ENCODE measurements around the gene MAN2B1.
"Not testable (repeated sequence)": the region's sequence is repeated elsewhere in the genome, so short reads cannot be mapped to it uniquely, and the experiment has no call there.

Gene MAN2B1

DNA sequence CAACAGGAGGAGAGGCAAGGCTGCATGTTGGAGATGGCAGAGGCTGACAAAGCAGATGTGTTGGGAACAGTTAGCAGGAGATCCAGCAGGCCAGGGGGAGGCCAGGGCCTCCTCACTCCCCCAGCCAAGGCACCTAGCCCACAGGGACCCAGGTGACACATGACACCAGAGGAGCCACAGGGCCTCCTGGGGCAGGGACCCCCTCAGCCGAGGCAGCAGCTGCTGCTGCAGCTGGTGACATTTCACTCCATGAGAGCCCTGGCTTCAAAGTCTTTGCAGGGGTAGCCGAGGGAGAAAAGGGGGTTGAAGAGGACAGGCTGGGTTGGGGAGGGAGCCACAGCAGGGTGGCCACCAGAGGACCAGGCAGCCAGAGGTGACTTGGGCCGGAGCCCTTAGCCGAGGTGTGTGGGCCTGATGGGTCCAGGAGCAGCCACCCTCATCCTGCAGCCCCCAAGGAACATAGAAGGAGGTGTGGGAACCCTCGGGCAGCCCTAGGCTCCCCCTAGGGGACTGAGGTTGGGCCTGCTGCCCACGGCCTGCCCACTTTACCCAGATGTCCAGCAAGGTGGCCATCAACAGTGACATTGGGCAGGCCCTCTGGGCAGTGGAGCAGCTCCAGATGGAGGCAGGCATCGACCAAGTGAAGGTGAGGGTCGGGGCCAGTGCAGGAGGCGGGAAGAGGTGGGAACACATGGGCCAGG is 21.1 kb upstream of the MAN2B1 start, which contains the start of gene GNG14:
GNG14 (plus strand) TSS at position 503 of the 701 bp plus-strand sequence; CDS start at position 554, 51 bp downstream.
- no peak for DNase-seq

DNA sequence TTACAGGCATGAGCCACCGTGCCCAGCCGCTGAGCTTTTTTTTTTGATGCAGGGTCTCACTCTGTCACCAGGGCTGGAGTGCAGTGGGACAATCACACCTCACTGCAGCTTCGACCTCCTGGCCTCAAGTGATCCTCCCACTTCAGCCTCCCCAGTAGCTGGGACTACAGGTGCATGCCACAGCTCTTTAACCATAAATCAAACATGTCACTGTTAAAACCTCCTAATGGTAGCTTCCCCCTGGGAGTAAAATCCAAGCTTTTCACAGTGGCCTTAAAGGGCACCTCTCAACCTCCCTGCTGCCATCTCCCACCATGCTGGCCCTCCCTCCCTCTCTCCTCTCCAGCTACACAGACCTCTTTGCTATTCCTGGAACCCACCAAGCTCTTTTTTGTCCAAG is 19.3 kb upstream of the MAN2B1 start:
- no peak for DNase-seq

DNA sequence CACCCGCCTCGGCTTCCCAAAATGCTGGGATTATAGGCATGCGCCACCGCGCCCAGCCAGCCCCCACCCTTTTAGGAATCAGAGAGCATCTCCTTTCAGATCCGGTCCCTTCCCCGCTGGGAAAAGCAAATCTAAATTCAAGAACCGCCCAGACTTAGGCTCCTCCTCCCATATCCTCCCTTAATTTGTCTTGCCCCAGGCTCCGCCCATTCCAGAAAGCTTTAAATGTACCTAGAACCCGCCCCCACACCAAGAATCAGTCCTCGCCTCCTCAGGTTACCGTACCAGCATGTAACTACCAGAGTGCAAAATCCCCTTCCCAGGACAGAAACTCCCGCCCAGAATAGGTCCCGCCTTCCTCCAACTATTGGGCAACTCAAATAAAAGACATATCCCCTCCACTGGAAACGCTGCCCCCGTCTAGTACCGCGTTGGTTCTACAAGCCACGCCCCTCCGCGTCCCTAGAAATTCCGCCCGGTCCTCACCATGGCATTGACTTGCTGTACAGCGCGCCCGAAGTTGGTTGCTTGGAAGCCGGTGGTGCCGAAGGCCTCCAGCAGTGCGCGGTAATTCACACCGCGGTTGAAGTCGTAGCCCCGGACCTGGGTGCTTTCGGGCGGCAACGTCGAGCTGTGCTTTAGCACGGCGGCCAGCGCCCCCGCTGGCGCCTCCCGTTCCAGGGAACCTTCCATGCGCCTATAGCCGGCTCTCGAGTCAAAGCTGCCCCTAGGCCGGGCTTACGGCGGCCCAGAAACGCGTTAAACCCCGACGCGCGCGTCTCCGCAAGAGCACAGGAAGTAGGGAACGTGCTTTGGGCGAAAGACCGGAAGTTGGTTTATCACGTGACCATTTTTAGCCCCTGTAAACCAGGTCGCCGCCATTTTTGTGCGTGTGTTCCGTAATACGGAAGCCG is 14.8 kb upstream of the MAN2B1 start, which contains the start of gene DHPS:
DHPS (minus strand) TSS at position 807 of the 914 bp plus-strand sequence; CDS start at position 693, 114 bp downstream.
- DNase-seq, result peak; percentile 92

DNA sequence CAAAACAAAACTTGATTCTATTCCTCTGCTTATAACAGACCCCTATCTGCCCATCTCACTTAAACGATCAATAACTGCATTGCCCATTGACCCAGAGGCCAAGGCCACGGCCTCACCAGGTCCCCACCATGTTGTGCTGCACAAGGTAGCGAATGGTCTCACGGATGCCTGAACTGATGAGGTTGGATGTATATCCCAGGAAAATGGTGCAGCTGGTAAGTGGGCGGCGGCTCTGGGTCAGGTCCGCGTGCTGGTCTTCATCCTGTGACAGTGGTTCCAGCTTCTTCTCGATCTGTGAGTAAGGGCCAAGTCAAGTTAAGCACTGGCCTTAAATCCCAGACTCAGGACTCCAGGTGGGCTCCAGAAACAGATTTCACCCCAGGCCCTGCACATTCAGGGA is 13.5 kb upstream of the MAN2B1 start:
- DNase-seq, result no peak

DNA sequence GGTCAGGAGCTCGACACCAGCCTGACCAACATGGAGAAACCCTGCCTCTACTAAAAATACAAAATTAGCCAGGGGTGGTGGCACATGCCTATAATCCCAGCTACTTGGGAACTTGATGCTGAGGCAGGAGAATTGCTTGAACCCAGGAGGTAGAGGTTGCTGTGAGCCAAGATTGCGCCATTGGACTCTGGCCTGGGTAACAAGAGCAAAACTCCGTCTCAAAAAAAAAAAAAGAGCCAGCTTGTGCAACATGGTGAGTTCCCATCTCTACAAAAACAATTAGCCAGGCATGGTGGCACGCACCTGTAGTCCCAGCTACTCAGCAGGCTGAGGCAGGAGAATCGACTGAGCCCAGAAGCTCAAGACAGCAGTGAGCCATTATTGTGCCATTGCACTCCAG is 11.5 kb upstream of the MAN2B1 start:
- not testable (repeated sequence) for DNase-seq

DNA sequence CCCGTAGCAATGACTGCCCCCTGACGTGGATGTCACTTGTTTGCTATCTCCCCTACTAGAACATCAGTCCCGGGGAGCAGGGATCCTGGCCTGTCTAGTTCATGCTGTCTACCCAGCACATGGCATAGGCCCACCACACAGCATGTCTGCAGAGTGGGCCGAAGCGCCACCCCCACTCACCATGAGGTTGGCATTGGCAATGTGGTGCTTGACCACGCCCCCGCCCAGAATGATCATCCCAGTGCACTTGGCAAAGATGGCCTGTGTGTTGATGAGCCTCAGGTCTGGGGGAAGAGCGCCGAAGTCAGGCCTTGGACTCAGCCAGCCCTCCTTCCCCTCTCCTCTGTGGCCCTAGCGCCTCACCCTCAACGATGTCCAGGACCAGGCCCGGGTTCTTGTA is 10.4 kb upstream of the MAN2B1 start:
- no peak for DNase-seq

DNA sequence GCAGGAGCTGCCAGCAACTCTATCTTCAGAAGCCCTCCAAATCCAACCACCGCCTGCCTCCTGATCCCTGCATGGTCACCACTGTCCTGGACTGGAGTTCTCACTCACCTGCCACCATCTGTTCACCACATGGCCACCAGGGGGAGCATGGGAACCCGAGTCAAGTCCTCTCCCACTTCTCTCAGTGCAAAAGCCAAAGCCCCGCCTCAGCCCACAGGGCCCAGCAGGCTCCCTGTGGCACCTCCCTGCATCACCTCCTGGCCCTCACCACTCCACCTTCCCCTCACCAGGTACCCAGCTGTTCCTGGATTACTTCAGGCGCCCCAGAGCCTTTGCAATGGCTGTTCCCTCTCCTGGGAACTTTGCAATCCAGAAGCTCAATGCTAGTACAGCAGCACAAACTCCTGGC is 9.8 kb upstream of the MAN2B1 start:
- peak; percentile 0 for DNase-seq

DNA sequence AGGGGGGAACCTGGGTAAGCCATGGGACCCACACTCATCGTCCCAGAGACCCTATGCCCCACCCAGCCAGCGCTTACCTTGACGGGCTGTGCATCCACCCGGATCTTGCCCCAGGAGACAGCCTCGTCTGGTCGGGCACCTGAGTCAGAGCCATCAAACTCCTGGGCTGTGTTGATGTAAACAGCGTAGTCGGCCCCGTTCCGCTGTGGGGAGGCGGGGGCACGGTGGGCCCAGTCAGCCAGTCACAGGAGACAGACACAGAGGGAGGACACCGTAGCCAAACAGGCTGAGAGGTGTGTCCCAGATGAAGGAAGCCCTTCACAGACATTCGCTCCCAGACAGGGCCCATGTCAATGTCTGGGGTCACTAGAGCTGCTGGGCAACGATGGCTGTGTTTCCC is 9.4 kb upstream of the MAN2B1 start:
- DNase-seq, result no peak

DNA sequence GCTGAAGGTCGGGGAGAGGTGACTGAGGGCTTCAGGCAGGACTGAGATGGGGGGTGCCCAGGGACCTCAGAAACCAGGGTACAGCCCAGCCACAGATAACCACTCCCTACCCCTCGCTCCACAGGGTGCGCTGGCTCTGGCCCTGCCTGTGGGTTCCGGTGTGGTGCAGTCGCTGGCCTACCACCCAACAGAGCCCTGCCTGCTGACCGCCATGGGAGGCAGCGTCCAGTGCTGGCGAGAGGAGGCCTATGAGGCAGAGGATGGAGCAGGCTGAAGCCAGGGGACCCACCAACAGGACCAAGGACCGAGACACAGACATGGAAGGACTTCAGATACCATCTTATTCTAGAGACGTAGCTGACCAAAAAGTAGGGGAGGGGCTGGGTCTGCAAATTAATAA is 8.9 kb upstream of the MAN2B1 start:
- DNase-seq, result no peak

DNA sequence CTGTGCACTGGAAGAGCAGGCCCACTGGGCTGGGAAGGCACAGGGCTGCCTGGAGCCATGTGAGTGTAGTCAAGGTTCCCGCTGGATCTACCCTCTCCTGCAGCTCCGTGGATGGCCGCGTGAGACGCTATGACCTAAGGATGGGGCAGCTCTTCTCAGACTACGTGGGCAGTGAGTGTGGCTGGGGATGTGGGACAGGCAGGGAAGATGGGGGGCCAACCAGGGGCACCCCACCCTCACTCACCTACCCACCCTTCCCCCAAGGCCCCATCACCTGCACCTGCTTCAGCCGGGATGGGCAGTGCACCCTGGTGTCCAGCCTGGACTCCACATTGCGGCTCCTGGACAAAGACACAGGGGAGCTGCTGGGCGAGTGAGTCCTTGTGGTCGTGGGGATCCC is 6.2 kb upstream of the MAN2B1 start:
- DNase-seq, result no peak

DNA sequence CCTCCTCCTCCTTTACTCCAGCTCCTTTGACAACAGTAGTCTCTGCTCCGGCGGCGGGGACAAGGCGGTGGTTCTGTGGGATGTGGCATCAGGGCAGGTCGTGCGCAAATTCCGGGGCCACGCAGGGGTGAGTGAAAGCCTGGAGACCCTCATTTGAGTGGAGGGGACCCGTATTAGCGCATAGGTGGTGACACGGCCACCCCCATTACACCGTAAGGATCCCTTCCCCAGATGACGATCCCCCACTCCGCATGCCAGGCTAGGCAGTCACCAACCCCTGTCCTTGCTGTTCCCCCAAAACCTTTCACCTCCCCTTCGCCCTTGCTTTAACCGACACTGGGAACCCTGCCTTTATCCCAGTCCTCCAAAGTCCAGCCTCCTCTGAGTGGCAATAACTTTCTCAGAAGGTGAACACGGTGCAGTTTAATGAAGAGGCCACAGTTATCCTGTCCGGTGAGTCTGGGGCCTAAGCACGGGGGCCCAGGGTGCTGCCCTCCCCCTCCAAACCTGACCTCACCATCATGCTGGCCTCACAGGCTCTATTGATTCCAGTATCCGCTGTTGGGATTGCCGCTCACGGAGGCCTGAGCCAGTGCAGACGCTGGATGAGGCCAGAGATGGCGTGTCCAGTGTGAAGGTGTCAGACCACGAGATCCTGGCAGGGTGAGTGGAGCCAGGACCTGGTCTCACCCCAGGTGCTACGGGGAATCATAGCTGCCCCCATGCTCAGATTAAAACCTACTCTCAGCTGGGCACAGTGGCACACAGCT is 3.8 kb upstream of the MAN2B1 start:
- DNase-seq, result no peak

DNA sequence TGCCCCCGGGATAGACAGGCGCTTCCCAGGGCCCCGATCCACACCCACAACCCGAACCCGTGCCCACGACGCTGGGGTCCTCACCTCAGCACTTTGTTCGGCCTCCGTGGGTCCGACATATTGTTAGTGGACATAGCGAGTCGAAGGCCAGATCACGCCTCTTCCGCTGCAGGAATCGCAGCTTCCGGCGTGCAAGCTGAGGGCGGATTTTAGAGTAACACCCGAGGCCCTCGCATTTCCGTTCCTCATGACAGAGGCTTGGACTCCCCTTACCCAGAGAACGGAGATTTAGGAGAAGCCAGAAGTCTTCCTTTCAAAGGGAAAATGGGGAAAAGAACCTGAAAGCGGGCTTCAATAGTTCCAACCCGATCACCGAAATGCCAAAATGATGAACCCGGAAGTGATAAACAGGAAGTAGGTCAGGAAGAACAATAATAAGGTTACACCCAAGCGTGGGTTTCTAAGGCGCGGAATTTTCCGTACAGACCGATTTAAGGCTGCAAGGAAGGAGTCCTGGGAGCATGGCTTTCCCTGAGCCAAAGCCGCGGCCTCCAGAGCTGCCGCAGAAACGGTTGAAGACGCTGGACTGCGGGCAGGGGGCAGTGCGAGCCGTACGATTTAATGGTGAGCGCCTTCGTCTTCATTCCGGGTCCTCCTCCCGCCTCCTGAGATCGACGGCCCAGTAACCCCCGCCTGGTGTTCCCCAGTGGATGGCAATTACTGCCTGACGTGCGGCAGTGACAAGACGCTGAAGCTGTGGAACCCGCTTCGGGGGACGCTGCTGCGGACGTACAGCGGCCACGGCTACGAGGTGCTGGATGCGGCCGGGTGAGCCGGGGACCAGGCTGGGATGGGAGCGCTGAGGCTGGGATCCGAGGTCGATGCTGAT is 3.0 kb upstream of the MAN2B1 start:
- DNase-seq, result peak; percentile 52

DNA sequence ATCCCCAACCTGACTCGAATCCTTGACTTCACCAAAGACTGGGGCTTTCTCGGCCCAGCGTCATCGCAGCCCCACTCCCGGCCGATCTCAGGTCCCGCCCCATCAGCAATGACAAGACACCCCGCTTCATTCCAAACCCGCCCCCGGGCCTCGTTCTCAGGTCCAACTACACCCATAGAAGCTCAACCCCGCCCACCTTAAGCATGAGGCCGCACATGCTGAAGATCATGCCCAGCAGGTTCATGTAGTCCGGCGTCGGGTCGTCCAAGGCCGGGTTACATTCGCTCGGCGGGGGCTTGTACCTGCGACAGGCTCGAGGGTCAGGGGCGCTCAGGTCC is 2.4 kb upstream of the MAN2B1 start:
- no peak for DNase-seq

DNA sequence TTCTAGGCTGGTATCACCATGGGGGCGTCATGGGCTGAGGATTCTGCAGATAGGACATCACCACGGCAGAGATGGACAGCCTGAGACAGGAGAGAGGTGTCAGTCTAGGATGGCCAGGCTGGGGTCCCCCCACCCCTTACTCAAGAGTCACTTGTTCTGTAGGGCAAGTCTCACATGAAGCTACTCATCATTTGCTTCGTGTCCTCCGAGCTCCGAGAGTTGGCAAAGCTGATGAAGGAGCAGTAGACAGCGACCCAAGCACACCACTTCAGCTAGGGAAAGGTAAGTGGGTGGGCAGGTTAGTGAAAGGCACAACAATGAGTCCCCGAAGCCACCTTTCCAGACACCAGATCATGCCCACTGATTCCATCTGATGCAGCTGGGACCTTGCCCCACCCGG is 1.8 kb upstream of the MAN2B1 start:
- no peak for DNase-seq

DNA sequence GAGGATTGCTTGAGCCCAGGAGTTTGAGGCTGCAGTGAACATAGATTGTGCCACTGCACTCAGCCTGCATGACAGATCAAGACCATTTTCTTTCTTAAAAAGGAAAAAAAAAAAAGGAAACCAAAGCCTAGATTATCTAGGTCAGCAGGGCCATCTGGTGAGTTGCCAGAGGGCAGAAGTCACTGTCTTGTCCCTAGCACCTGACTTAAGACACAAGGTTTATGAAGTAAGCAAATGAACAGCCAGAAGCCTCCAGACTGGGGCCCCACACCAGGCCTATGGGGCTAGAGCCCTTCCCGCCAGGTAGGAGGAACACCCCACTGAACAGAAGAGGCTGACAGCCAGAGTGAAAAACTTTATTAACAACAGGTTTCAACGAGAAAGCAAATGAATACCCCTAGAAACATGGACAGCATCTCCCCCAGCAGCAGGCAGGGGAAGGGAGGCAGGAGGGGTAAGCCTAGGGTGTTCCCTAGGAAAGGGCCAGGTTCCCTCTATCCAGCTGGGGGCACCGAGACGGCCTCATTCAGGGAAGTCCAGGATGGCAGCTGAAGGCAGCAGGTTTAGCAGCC is 1.3 kb upstream of the MAN2B1 start:
- no peak for DNase-seq

DNA sequence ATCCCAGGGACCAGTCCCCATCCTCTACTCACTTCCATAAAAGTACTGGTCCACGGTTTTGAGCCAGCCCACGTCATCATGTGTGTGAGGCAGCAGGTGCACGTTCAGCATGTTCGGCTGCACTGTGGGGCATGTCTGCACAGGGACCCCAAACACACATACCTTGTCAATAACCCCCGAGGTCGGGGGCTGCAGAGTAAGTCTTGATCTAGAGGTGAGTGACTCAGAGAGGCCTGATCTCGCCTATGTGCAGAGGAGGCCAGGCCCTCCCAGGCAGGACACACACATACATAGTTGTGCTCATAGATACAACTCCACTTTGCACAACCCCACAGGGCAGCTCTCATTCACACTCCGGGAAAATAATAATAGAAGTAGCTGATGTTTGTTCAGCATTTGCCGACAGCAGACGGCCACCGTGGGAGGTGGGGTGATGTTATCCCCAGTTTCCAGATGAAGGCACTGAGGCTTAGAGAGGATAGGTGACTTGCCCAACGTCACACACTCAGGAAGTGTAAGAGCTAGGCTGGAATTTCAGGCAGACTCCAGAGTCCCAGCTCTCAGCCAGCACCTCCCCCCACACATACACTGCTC is 774 bp downstream of the MAN2B1 start:
- DNase-seq, result no peak

DNA sequence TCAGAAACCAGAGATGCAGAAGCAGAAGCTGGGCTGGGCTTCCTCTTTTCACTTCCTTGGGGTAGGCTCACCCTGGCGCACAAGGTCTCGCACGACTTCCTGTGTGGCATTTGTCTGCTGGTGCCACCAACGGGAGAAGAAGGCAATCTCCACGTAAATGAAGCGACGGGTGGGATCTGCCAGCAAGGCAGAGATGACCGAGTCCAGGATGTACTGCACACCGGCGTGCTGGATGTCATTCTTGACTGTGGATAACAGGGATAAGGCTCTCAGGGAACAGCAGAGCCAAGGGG is 1.3 kb downstream of the MAN2B1 start:
- DNase-seq, result no peak

DNA sequence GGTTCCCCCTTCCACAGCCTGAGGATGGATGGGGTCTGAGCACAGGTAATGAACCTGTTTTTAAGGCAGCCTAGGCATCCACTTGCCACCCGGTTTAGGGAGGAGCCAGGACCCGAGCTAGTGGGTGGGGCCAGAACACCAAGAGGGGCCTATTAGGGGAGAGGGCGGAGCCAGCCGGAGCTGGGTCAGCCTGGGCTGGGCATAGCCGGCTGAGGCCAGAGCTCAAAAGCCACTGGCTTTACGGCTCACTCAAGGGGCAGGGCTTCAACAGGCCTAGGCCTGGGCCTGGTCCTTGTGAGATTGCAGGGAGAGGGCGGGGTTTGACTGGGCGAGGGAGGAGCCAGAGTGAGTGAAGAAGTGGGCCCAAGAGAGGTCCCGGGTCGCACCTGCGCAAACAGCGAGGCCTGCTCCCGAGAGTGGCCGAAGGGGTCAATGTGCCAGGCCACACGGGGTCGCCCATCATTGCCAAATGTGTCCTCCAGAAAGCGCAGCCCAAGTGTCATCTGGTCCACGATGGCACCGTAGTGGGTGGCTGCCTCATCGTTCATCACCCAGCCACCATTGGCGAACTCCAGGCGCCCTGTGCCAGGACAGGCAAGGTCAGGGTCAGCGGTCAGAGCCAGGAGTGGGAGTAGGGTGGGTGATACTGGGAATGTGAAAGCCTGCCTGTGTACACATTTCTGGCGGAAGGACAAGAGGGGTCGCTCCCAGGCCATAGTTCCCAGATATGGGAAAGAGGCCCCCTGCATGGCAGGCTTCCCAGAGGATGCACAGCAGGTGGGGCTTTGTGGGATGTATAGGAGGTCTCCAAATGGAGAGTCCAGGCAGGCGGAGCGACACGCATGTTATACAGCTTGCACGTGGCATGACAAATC is 1.9 kb downstream of the MAN2B1 start:
- no peak for DNase-seq

DNA sequence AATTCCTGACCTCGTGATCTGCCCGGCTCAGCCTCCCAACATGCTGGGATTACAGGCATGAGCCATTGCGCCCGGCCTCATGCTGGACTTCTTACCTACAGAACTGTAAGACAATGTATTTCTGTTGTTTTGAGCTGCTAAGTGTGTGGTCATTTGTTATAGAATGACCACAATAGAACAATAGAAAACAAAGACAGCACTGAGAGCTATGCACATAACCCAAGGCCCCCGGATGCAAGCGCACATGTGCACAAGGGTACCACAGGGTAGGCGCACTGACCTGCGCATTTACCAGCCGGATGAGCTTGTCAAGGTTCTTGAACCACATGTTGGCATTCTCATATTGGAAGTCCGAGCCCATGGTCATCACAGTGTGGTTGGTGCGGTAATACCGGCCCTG is 5.6 kb downstream of the MAN2B1 start:
- DNase-seq, result no peak

DNA sequence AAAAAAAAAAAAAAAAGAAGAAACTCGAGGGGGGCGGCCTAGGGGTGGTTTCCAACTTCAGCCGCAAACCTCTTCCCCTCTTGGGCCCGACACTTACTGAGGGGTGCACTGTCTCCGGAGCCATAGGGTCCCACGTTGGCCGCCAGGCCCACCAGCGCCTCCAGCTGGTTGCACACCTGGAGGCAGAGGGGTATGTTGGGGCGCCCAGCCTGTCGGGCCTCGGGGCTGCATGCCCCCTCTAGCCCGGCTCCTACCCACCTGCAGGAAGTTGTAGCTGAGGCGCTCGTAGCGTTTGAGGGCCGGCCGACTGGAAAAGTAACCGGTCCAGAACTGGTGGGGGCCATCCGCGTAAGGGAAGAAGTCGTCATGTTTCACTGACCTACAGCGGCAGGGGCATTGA is 8.6 kb downstream of the MAN2B1 start:
- DNase-seq, result no peak
